Mammary epithelial cell (primary cell): ENCODE data around the gene UQCRQ.

Experiments used
- EZH2 ChIP-seq: IDR thresholded peaks from 2 replicates; pipeline ENCODE4 v1.6.1; 2012; ENCODE audit warnings: low read length, inconsistent platforms, borderline replicate concordance
- TF ChIP-seq, protein P1 (sequence below), 2 donors: IDR thresholded peaks in 1 of 2; conservative IDR thresholded peaks in 1 of 2; 2 replicates each; pipeline ENCODE4 v1.5.1; 2011 to 2012; ENCODE audit warnings: inconsistent platforms in 2 of 2, low read length in 2 of 2, mild to moderate bottlenecking in 2 of 2, control low read depth in 1 of 2, low read depth in 1 of 2; ENCODE audit not compliant: insufficient read depth in 1 of 2; ENCODE audit errors: extremely low read depth in 1 of 2

DNA sequence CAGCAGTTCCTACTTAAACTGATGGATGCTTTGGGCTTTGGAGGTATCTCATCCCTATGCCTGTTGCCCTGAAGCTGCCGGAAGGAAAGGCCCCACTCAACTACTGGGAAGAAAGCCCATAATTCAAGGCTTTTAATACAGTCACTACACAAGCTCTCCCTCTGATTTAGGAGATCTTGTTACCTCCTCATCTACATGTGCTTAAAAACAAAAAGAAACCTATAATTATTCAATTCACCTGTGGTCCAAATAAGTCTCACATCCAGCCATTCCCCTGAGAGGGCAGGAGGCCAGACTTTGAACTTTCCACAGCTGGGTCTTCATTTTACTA is 6.3 kb downstream of the UQCRQ start:
- TF ChIP-seq, protein P1, sequence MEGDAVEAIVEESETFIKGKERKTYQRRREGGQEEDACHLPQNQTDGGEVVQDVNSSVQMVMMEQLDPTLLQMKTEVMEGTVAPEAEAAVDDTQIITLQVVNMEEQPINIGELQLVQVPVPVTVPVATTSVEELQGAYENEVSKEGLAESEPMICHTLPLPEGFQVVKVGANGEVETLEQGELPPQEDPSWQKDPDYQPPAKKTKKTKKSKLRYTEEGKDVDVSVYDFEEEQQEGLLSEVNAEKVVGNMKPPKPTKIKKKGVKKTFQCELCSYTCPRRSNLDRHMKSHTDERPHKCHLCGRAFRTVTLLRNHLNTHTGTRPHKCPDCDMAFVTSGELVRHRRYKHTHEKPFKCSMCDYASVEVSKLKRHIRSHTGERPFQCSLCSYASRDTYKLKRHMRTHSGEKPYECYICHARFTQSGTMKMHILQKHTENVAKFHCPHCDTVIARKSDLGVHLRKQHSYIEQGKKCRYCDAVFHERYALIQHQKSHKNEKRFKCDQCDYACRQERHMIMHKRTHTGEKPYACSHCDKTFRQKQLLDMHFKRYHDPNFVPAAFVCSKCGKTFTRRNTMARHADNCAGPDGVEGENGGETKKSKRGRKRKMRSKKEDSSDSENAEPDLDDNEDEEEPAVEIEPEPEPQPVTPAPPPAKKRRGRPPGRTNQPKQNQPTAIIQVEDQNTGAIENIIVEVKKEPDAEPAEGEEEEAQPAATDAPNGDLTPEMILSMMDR (conservative IDR thresholded peaks at IDR 0.05 in 1 of 2, IDR thresholded peaks at IDR 0.05 in 1 of 2; ENCODE audit: extremely low read depth in 1 of 2, insufficient read depth in 1 of 2, low read depth in 1 of 2, low read length in 2 of 2), result no peak
- no peak for TF ChIP-seq EZH2
